ENCODE data around the gene TUBE1. TPM values are rescaled to one million over a fixed set of nuclear protein-coding genes. Genes with fewer than 3 reads are reported as not detected.
A peak's percentile ranks its signal among the peaks of the same experiment; 100 is the strongest.

The TUBE1 gene
- total and polyA plus RNA-seq, 2 donors (not counting 3 experiments of a cell fraction or from before 2014, with no cell fraction given), result 6.7 to 15.8 TPM

DNA sequence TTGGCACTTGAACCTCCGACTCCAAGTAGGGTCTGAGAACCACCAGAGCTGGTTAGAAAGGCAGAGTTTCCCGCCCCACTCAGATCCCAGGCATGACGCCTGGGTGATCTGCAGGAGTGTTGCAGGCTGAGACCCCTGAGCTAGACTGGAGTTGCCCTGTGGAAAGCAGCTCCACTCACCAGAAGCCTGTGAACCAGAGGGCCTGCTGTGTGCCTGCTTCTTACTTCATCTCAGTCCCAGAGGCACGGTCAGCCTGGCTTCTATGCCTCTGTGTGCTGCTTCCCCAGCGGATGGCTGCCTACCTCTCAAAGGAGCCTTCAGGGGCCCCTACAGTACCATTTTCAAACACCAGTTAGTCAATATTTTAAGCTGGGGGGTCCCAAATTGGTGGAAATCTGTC lies 49.0 kb downstream of the TUBE1 start:
- peak overlapping the region; percentile 2 for H2AFZ ChIP-seq (ENCODE audit: low read depth, low read length)
- H3K4me2 ChIP-seq (ENCODE audit: insufficient read depth, low read length), result peak overlapping the region; percentile 60

More for the DNA sequence above, 49.0 kb downstream of the TUBE1 start:
- DNase-seq (ENCODE audit: low read depth, low spot score) (no peak), FAIRE-seq (no peak)
- no peak overlapping the region for H3K4me3 ChIP-seq (replicated peaks in 1 of 3; ENCODE audit: insufficient read depth in 1 of 3, low read depth in 1 of 3, low read length in 3 of 3)
- H3K79me2 ChIP-seq (ENCODE audit: control insufficient read depth, insufficient read depth, low read length), result no peaks in the 10 kb centered on the region
- ChIA-PET POLR2A (interaction anchor here (0.7 kb wide), 1 partner anchor 30 kb away, joined by 3 read pairs; no protein-coding TSS in a partner anchor), CTCF (interaction anchor here (0.8 to 2.0 kb wide), 9 partner anchors 18 to 390 kb away, joined by 3 to 13 read pairs (median 3); no protein-coding TSS in a partner anchor)
- no peaks in the 10 kb centered on the region for H3K27me3 ChIP-seq (ENCODE audit: control insufficient read depth in 2 of 2, insufficient read depth in 2 of 2, low read length in 2 of 2)
- BruUV-seq (replicated peaks), result TSS peak; percentile 81
- no peaks in the 10 kb centered on the region for H3K9me3 ChIP-seq (replicated peaks; ENCODE audit: control insufficient read depth, insufficient read depth, low read length)
- peak overlapping the region; percentile 87 for H3K27ac ChIP-seq (ENCODE audit: insufficient read depth, low read depth, low read length)
- H3K9me1 ChIP-seq (replicated peaks; ENCODE audit: control insufficient read depth, extremely low read depth, insufficient read depth, low read length), result no peaks in the 10 kb centered on the region
- H3K36me3 ChIP-seq (ENCODE audit: control insufficient read depth in 2 of 2, extremely low read depth in 1 of 2, insufficient read depth in 2 of 2, low read length in 2 of 2), result no peaks in the 10 kb centered on the region
- TF ChIP-seq POLR2A (IDR thresholded peaks at IDR 0.05; ENCODE audit: low read depth, low read length) (no peak), JUN (IDR thresholded peaks at IDR 0.05; ENCODE audit: borderline replicate concordance, insufficient read depth, insufficient read length, low read depth) (no peak), CTCF (IDR thresholded peaks at IDR 0.05; ENCODE audit: extremely low read depth in 1 of 2, insufficient read depth in 1 of 2, low read depth in 1 of 2, low read length in 2 of 2) (no peak), EZH2 (IDR thresholded peaks at IDR 0.05; ENCODE audit: borderline replicate concordance, low read depth, low read length, severe bottlenecking) (no peak), MAX (IDR thresholded peaks at IDR 0.05; ENCODE audit: insufficient read depth, insufficient read length) (no peak)
- H4K20me1 ChIP-seq (replicated peaks; ENCODE audit: control insufficient read depth, extremely low read depth, insufficient read depth, low read length), result no peaks in the 10 kb centered on the region
- H3K9ac ChIP-seq (replicated peaks; ENCODE audit: extremely low read depth, insufficient read depth, low read length), result peak overlapping the region; percentile 53
- H3K4me1 ChIP-seq (ENCODE audit: control insufficient read depth, extremely low read depth, insufficient read depth, low read length), result peaks cover 47% of the 10 kb centered on the region
- dilution Hi-C loops (cut with MboI; ENCODE audit: extremely low pct_ligation_motif_present, low sequenced_read_pairs), result no loop called here
- intact Hi-C loops (cut with micrococcal nuclease), result no loop called here

Measured in endothelial cell of umbilical vein (primary cell).